ENCODE results near the gene TRMT2A. TPM values are rescaled to one million over a fixed set of nuclear protein-coding genes. Genes with fewer than 3 reads are reported as not detected.

TRMT2A gene
- total RNA-seq, 1 experiment from 2014 or later: 68.1 TPM

DNA sequence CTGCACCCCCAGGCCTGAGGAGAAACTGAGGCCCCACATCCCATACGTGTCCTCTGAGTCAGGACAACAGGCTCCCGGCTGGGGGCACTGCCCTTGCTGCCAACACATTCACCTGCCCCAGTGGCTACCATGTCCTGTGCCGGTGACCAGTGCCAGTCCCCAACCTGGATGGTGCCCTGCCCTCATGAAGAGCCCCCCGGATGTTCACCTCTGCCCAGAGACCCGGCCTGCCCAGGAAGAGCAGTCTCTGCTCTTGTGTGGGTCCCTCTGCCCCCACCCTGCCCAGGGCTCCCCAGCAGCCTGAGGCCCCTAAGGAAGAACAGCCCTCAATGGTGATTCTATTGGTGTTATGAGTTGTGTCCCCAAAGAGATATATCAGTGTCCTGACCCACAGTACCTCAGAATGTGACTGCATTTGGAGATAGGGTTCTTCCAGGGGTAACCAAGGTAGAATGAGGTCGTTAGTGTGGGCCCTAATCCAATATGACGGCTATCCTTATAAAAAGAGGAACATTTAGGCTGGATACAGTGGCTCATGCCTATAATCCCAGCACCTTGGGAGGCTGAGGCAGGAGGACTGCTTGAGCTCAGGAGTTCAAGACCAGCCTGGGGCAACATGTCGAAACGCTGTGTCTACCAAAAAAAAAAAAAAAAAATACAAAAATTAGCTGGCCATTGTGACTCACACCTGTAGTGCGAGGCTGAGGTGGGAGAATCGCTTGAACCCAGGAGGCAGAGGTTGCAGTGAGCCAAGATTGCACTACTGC, 50.2 kb downstream of the TRMT2A start:
- CTCF ChIA-PET: no interaction called here
- BruUV-seq (replicated peaks): no TSS peak
- no peak for DNase-seq (ENCODE audit: low spot score)
- POLR2A ChIA-PET (ENCODE audit: low non-redundant PET): no interaction called here
- Histone ChIP-seq H3K9me3 (ENCODE audit: low read depth, low read length, poor library complexity, severe bottlenecking) (no peaks in the 10 kb centered on the region), H3K27ac (ENCODE audit: low read depth, low read length, poor library complexity, severe bottlenecking) (no peak overlapping the region), H3K27me3 (replicated peaks; ENCODE audit: insufficient read depth, low read depth, low read length, poor library complexity) (no peaks in the 10 kb centered on the region), H3K4me3 (ENCODE audit: low read depth, low read length, poor library complexity, severe bottlenecking) (no peak overlapping the region), H3K36me3 (ENCODE audit: insufficient read depth, low read length, poor library complexity, severe bottlenecking) (no peaks in the 10 kb centered on the region), H3K4me1 (ENCODE audit: insufficient read depth, low read length, poor library complexity, severe bottlenecking) (no peaks in the 10 kb centered on the region)
- no peak for TF ChIP-seq EZH2 (IDR thresholded peaks at IDR 0.05; ENCODE audit: borderline replicate concordance, low read depth, low read length, poor library complexity, severe bottlenecking)
- TF ChIP-seq, protein P1, sequence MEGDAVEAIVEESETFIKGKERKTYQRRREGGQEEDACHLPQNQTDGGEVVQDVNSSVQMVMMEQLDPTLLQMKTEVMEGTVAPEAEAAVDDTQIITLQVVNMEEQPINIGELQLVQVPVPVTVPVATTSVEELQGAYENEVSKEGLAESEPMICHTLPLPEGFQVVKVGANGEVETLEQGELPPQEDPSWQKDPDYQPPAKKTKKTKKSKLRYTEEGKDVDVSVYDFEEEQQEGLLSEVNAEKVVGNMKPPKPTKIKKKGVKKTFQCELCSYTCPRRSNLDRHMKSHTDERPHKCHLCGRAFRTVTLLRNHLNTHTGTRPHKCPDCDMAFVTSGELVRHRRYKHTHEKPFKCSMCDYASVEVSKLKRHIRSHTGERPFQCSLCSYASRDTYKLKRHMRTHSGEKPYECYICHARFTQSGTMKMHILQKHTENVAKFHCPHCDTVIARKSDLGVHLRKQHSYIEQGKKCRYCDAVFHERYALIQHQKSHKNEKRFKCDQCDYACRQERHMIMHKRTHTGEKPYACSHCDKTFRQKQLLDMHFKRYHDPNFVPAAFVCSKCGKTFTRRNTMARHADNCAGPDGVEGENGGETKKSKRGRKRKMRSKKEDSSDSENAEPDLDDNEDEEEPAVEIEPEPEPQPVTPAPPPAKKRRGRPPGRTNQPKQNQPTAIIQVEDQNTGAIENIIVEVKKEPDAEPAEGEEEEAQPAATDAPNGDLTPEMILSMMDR (conservative IDR thresholded peaks at IDR 0.05; ENCODE audit: low read depth, low read length): no peak
- intact Hi-C loops (cut with micrococcal nuclease; ENCODE audit: unreplicated experiment): no loop called here

DNA sequence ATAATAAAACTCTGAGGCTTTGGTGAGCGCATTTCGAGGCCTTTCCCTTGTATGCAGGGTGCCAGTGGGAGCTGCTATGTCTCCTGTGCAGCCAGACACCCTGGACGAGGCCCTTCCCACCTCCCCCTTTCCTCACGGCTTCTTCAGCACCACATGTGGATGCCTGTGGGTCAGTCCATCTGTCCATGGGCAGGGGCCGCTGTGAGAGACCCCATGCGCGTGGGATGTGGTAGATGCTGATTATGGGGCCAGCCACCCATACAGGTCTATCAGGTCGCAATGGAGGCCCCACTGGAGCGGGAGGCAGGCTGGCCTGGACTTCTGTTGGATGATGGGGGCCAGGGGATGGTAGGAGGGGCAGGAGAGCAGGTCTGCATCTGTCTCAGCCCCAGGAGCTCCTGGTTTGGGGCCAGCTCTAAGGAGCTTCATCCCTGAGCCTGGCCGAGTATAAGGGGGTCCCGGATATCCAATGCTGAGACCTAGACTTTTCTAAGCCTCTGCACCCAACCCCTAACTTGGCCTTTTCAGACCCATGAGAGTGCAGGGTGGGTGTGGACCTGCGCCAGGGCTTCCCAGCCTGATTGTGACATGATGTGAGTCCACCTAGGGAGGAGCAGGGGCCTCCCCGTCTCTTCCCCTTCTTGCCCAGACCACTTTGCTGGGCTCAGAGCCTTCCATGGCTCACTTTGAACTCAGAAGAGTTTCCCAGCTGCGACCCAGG, 51.0 kb downstream of the TRMT2A start:
- CTCF ChIA-PET: no interaction called here
- Histone ChIP-seq H3K27ac (ENCODE audit: low read depth, low read length, poor library complexity, severe bottlenecking) (no peak overlapping the region), H3K9me3 (ENCODE audit: low read depth, low read length, poor library complexity, severe bottlenecking) (no peaks in the 10 kb centered on the region), H3K4me1 (ENCODE audit: insufficient read depth, low read length, poor library complexity, severe bottlenecking) (no peaks in the 10 kb centered on the region), H3K4me3 (ENCODE audit: low read depth, low read length, poor library complexity, severe bottlenecking) (no peak overlapping the region), H3K27me3 (replicated peaks; ENCODE audit: insufficient read depth, low read depth, low read length, poor library complexity) (no peaks in the 10 kb centered on the region), H3K36me3 (ENCODE audit: insufficient read depth, low read length, poor library complexity, severe bottlenecking) (no peaks in the 10 kb centered on the region)
- intact Hi-C loops (cut with micrococcal nuclease; ENCODE audit: unreplicated experiment): no loop called here
- no peak for DNase-seq (ENCODE audit: low spot score)
- POLR2A ChIA-PET (ENCODE audit: low non-redundant PET): no interaction called here
- BruUV-seq (replicated peaks): no TSS peak
- TF ChIP-seq, protein P1 (conservative IDR thresholded peaks at IDR 0.05; ENCODE audit: low read depth, low read length): no peak
- TF ChIP-seq EZH2 (IDR thresholded peaks at IDR 0.05; ENCODE audit: borderline replicate concordance, low read depth, low read length, poor library complexity, severe bottlenecking): no peak

DNA sequence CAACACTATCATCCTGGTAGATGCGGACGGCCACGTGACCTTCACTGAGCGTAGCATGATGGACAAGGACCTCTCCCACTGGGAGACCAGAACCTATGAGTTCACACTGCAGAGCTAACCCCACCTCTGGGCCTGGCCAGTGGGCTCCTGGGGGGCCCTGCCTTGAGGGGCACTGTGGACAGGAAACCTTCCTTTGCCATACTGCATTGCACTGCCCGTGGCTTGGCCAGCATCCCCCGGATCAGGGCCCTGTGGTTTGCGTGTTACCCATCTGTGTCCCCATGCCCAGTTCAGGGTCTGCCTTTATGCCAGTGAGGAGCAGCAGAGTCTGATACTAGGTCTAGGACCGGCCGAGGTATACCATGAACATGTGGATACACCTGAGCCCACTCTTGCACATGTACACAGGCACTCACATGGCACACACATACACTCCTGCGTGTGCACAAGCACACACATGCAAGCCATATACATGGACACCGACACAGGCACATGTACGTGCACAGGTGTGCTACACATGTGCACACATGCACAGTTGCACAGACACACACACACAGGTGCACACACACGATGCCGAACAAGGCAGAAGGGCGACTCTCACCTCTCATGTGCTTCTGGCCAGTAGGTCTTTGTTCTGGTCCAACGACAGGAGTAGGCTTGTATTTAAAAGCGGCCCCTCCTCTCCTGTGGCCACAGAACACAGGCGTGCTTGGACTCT, 52.3 kb downstream of the TRMT2A start:
- no peaks in the 10 kb centered on the region for H3K9me3 ChIP-seq (ENCODE audit: low read depth, low read length, poor library complexity, severe bottlenecking)
- H3K27me3 ChIP-seq (replicated peaks; ENCODE audit: insufficient read depth, low read depth, low read length, poor library complexity): no peaks in the 10 kb centered on the region
- H3K36me3 ChIP-seq (ENCODE audit: insufficient read depth, low read length, poor library complexity, severe bottlenecking): no peaks in the 10 kb centered on the region
- BruUV-seq (replicated peaks): no TSS peak
- intact Hi-C loops (cut with micrococcal nuclease; ENCODE audit: unreplicated experiment): no loop called here
- no peak for TF ChIP-seq EZH2 (IDR thresholded peaks at IDR 0.05; ENCODE audit: borderline replicate concordance, low read depth, low read length, poor library complexity, severe bottlenecking)
- TF ChIP-seq, protein P1 (conservative IDR thresholded peaks at IDR 0.05; ENCODE audit: low read depth, low read length): no peak
- no peak for DNase-seq (ENCODE audit: low spot score)
- H3K27ac ChIP-seq (ENCODE audit: low read depth, low read length, poor library complexity, severe bottlenecking): no peak overlapping the region
- H3K4me1 ChIP-seq (ENCODE audit: insufficient read depth, low read length, poor library complexity, severe bottlenecking): no peaks in the 10 kb centered on the region
- ChIA-PET CTCF (no interaction called here), POLR2A (ENCODE audit: low non-redundant PET) (no interaction called here)
- H3K4me3 ChIP-seq (ENCODE audit: low read depth, low read length, poor library complexity, severe bottlenecking): no peak overlapping the region
